Tongue (tissue), 2 donors: Measurements from ENCODE around the gene MXRA8. TPM values are rescaled to one million over a fixed set of nuclear protein-coding genes. Genes with fewer than 3 reads are reported as not detected.
"Not testable (repeated sequence)": the region's sequence is repeated elsewhere in the genome, so short reads cannot be mapped to it uniquely, and the experiment has no call there.

ENCODE experiments used
- DNase-seq: peaks from one replicate; pipeline ENCODE4 v3.0.0-alpha.2; 2015
- total RNA-seq: library from RNA; depleted of rRNA; stranded (reverse); fragments of >200 nt; gene quantifications from one replicate; pipeline ENCODE4 v1.2.3, GENCODE V29; 2014

MXRA8 gene, protein sequence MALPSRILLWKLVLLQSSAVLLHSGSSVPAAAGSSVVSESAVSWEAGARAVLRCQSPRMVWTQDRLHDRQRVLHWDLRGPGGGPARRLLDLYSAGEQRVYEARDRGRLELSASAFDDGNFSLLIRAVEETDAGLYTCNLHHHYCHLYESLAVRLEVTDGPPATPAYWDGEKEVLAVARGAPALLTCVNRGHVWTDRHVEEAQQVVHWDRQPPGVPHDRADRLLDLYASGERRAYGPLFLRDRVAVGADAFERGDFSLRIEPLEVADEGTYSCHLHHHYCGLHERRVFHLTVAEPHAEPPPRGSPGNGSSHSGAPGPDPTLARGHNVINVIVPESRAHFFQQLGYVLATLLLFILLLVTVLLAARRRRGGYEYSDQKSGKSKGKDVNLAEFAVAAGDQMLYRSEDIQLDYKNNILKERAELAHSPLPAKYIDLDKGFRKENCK
- 95.3 TPM for total RNA-seq

- DNase-seq = peak; percentile 92
Observed at GRCh38 chr1:1358433-1359271, at the start of gene MXRA8. Gene MXRA8 (minus strand): TSS chr1:1358555. CDS start chr1:1358504, 51 bp downstream.

- DNase-seq = peak; percentile 35
Observed at GRCh38 chr1:1407636-1408318, 49.4 kb upstream of the MXRA8 start.

GRCh38 chr1:1406821-1407635 is 48.7 kb upstream of the MXRA8 start, which contains the start of gene MRPL20:
Gene MRPL20 (minus strand): TSS chr1:1407293. CDS start chr1:1407217, 76 bp downstream.
- DNase-seq = peak; percentile 97

GRCh38 chr1:1406101-1406820 is 47.9 kb upstream of the MXRA8 start:
- DNase-seq = no peak

GRCh38 chr1:1403653-1404052 is 45.3 kb upstream of the MXRA8 start:
- DNase-seq = no peak

GRCh38 chr1:1402901-1403392 is 44.6 kb upstream of the MXRA8 start:
- DNase-seq = not testable (repeated sequence)

DNA sequence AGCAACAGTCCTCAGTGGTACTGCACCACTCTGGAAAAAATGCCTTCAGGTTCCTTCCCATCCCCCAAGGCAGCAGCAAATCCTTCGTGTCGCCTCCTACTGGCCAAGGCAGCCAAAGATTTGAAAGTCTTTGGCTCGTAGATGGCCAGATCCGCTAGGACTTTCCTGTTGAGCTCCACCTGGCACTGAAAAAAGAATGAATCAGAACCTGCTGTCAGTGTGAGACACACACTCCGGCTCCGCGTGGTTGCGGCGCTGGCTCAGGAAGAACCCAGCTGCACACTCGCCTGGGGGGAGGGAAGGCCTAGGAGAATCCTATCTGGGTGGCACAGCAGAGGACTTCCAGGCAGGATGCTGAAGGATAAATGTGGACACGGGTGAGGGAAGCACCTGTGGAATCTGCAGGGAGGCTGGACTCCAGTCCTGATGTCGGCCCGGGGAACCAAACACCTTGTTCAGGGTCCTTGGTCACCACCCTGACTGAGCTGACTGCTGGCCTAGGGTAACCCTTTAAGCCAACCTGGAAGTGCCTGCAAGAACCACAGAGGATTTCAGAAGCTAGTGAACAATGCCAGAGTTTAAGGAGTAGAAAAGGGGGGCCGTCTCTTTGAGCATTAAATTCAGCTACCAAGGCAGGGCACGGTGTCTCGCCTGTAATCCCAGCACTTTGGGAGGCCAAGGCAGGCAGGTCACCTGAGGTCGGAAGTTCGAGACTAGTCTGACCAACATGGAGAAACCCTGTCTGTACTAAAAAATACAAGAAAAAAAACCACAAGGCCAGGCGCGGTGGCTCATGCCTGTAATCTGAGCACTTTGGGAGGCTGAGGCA is 43.9 kb upstream of the MXRA8 start:
- no peak for DNase-seq

GRCh38 chr1:1401457-1402010 is 43.2 kb upstream of the MXRA8 start:
- DNase-seq = no peak

- DNase-seq = no peak
Observed at GRCh38 chr1:1400576-1401456, 42.5 kb upstream of the MXRA8 start.

GRCh38 chr1:1399872-1400575 is 41.7 kb upstream of the MXRA8 start:
- no peak for DNase-seq

GRCh38 chr1:1399187-1399871 is 41.0 kb upstream of the MXRA8 start, which contains the start of gene CCNL2:
Gene CCNL2 (minus strand): TSS chr1:1399335. CDS start chr1:1399306, 29 bp downstream.
- DNase-seq = peak; percentile 99

- no peak for DNase-seq
Observed at GRCh38 chr1:1398677-1399186, 40.4 kb upstream of the MXRA8 start.

DNA sequence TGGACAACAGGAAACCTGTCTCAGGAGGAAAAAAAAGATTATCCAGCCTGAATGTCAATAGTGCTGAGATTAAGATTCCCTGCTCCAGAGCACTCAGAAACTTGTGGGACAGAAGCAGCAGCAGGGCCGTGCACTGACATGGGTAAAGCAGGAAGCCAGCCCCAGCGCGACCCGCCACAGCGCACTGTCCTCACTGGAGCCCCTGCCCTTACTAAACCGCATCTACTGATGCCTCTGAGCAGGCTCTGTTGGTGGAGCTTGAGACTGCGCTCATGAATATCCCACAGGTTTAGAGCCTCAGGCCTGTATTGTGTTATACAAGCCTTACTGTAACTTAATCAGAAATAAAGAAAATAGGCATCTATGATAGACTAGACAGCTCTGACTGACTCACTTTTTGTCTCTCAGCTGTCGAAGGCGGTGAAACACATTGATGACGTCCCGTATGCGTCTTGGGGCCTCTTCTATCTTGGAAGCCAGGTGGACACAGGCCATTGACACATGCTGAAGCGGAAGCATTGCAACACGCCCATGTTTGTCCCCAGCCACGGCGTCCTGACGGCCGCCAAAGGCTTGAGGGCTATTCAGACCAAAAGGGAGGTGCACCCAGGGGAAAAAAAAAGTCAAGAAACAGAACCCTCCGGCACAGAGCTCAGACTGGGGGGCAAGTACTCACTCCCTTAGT is 39.6 kb upstream of the MXRA8 start:
- no peak for DNase-seq

DNA sequence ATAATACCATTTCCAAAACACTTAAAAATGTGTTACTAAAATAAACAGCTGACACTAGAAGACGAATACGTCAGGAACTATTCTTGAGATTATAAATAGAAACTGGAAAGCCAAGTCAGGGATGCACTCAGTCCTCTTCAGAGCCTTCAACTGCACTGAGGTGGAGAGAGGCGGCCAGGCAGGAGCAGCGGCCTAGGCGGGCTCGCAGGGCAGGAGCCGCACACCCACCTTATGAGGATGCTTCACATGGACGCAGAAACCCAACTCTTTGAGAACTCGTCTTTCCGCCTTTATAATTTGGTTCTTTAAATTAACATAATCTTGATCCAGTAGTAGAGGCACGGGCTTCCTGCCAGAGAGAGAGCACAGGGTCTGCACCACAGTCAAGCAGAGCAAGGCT is 36.8 kb upstream of the MXRA8 start:
- no peak for DNase-seq

- DNase-seq = no peak
Observed at GRCh38 chr1:1394116-1394515, 35.8 kb upstream of the MXRA8 start.

DNA sequence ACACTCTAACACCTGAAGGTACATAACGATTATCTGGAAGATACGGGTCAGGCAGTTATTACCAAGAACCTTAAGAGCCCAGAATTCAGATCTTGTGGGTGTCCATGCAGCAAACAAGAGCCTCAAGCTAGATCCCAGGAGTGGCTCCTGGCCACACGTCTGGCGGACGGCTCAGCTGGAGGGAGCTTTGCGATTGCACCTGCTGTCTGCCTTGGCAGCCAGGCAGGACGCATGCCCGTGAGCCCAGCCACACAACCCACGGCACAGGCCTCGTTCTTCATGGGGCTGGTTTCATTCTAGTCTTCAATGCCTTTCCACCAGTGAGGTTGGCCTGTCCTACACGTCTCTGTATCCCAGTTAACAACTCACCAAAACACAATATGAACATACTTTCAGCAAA is 35.1 kb upstream of the MXRA8 start:
- no peak for DNase-seq
